ENCODE data around the gene KRIT1. TPM values are rescaled to one million over a fixed set of nuclear protein-coding genes. Genes with fewer than 3 reads are reported as not detected.
"Not testable (repeated sequence)": the region's sequence is repeated elsewhere in the genome, so short reads cannot be mapped to it uniquely, and the experiment has no call there.

KRIT1 gene
- total RNA-seq, 1 donor from 2014 or later, result 59.4 TPM

DNA sequence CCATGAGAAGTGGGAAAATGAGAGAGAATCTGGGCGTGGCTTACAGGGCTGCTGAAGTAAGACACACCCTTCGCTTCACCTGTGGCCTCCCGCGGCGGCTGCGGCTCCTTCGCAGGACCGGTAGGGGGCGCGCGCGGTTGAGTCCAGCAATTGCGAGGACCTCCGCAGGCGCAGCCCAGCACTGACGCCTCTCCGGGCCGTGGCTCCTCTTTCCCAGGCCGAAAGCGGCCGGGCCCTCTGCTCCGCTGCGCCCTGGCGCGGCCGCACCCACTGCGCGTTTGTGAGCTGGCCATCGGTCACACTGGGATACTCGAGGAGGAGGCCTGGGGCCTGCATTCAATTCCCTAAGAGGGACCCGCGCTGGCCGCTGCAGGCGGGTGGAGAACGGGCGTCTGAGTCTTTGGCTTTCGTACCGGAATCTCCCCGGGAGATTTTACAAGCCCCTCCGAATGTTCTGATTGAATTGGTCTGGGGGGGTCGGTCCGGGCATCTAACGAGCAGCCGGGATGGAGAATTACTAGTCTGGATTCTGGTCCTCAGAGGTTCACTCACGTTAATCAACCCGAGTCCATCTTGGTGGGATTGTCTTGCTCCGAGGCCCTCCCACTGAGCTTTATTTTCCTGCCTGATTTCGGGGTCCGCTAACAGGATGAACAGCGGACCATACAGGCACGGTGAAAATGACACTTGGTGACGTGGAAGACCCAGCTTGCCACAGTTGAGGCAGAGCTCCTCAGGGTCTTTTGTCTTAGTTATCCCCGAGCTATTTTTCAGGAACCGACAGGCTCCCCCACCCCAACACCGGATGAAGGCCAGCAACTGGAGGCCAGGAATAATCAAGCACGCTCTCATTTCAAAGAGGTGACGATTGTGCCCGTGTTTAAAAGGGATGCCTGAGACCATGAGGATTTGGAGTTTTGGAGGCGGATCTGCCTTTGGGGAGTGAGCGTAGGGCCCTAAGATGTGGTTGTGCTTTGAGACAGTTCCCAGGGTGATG, 66.5 kb downstream of the KRIT1 start, which contains the start of gene LRRD1:
LRRD1 (minus strand) TSS at position 215 of the 997 bp plus-strand sequence. CDS start 13,940 bp downstream, outside the sequence.
- H3K36me3 Mint-ChIP-seq, result peaks cover 2% of the 10 kb centered on the region
- no peak within 1 kb of the TSS for H3K27ac ChIP-seq
- H3K27me3 ChIP-seq, result peaks cover 12% of the 10 kb centered on the region
- no peak within 1 kb of the TSS for H3K9ac ChIP-seq
- peak within 1 kb of the TSS; percentile 73 for H3K4me3 Mint-ChIP-seq
- H2AFZ ChIP-seq (replicated peaks), result peak within 1 kb of the TSS; percentile 99
- peak; percentile 87 for DNase-seq (ENCODE audit: low spot score)
- H3K27ac Mint-ChIP-seq, result no peak within 1 kb of the TSS
- H3K36me3 ChIP-seq, result no peaks in the 10 kb centered on the region
- peak within 1 kb of the TSS; percentile 79 for H3K4me2 ChIP-seq
- H3K4me1 ChIP-seq, result no peaks in the 10 kb centered on the region
- H3K79me2 ChIP-seq (ENCODE audit: low read depth), result no peaks in the 10 kb centered on the region
- peak within 1 kb of the TSS; percentile 50 for H3K4me3 ChIP-seq
- H4K20me1 ChIP-seq (ENCODE audit: low read depth), result no peaks in the 10 kb centered on the region
- H3K27me3 Mint-ChIP-seq (ENCODE audit: insufficient read depth, low read depth), result no peaks in the 10 kb centered on the region
- peaks cover 11% of the 10 kb centered on the region for H3F3A ChIP-seq (ENCODE audit: low read depth)
- no peaks in the 10 kb centered on the region for H3K4me1 Mint-ChIP-seq
- H3K9me3 ChIP-seq (ENCODE audit: low read depth), result peaks cover 7% of the 10 kb centered on the region
- TF ChIP-seq, protein P1, sequence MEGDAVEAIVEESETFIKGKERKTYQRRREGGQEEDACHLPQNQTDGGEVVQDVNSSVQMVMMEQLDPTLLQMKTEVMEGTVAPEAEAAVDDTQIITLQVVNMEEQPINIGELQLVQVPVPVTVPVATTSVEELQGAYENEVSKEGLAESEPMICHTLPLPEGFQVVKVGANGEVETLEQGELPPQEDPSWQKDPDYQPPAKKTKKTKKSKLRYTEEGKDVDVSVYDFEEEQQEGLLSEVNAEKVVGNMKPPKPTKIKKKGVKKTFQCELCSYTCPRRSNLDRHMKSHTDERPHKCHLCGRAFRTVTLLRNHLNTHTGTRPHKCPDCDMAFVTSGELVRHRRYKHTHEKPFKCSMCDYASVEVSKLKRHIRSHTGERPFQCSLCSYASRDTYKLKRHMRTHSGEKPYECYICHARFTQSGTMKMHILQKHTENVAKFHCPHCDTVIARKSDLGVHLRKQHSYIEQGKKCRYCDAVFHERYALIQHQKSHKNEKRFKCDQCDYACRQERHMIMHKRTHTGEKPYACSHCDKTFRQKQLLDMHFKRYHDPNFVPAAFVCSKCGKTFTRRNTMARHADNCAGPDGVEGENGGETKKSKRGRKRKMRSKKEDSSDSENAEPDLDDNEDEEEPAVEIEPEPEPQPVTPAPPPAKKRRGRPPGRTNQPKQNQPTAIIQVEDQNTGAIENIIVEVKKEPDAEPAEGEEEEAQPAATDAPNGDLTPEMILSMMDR (IDR thresholded peaks at IDR 0.05), result peak; percentile 93
- TF ChIP-seq EZH2 (IDR thresholded peaks at IDR 0.05), result peak; percentile 38
- no peak for TF ChIP-seq EZH2phosphoT487 (IDR thresholded peaks at IDR 0.05)
- H3K9me3 Mint-ChIP-seq, result peaks cover 8% of the 10 kb centered on the region

- Mint-ChIP-seq H3K4me3 (no peak overlapping the region), H3K27ac (no peak overlapping the region), H3K36me3 (peaks cover 2% of the 10 kb centered on the region), H3K27me3 (ENCODE audit: insufficient read depth, low read depth) (no peaks in the 10 kb centered on the region), H3K4me1 (no peaks in the 10 kb centered on the region), H3K9me3 (peaks cover 5% of the 10 kb centered on the region)
- Histone ChIP-seq H2AFZ (replicated peaks) (no peak overlapping the region), H3K4me3 (no peak overlapping the region), H3K9ac (no peak overlapping the region), H3K4me1 (no peaks in the 10 kb centered on the region), H3K79me2 (ENCODE audit: low read depth) (no peaks in the 10 kb centered on the region), H3K27me3 (peaks cover 16% of the 10 kb centered on the region), H4K20me1 (ENCODE audit: low read depth) (no peaks in the 10 kb centered on the region), H3K4me2 (no peak overlapping the region), H3K9me3 (ENCODE audit: low read depth) (no peaks in the 10 kb centered on the region), H3F3A (ENCODE audit: low read depth) (peaks cover 11% of the 10 kb centered on the region), H3K36me3 (no peaks in the 10 kb centered on the region), H3K27ac (no peak overlapping the region)
- TF ChIP-seq EZH2phosphoT487 (IDR thresholded peaks at IDR 0.05) (no peak), EZH2 (IDR thresholded peaks at IDR 0.05) (no peak)
- TF ChIP-seq, protein P1 (IDR thresholded peaks at IDR 0.05), result no peak
- DNase-seq (ENCODE audit: low spot score), result no peak
These were observed 68.4 kb downstream of the KRIT1 start for GRCh38 chr7:92177362-92177761.

GRCh38 chr7:92169529-92169928, 76.2 kb downstream of the KRIT1 start:
- not testable (repeated sequence) for H3K27me3 ChIP-seq; H4K20me1 ChIP-seq (ENCODE audit: low read depth); H3K9me3 ChIP-seq (ENCODE audit: low read depth); H3K79me2 ChIP-seq (ENCODE audit: low read depth); H3K4me2 ChIP-seq; H2AFZ ChIP-seq (replicated peaks); H3K36me3 Mint-ChIP-seq; H3K27ac ChIP-seq; H3K4me3 ChIP-seq; H3K36me3 ChIP-seq; H3F3A ChIP-seq (ENCODE audit: low read depth); H3K4me3 Mint-ChIP-seq; H3K4me1 ChIP-seq; H3K27ac Mint-ChIP-seq; DNase-seq (ENCODE audit: low spot score); H3K9me3 Mint-ChIP-seq; H3K9ac ChIP-seq; H3K27me3 Mint-ChIP-seq (ENCODE audit: insufficient read depth, low read depth); H3K4me1 Mint-ChIP-seq

DNA sequence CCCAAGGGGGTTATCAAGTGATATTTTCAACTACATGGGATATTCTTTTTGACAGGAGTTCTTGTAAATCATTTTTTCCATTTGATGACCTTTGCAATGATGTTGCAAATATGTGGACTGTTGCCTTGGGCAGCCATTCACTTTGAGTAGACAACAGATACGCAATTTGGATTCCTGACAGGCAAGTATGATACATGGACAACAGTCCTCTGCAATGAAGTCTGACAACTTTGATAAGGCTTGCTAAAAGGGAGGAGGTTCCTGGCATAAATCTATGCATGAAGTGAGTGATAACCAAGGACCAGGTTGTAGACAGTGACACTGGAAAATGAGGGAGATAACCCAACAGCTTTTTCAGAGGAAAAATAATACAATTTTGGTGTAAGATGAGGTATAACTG, 84.4 kb downstream of the KRIT1 start:
- Histone ChIP-seq H3K4me2 (no peak overlapping the region), H3F3A (ENCODE audit: low read depth) (no peaks in the 10 kb centered on the region), H3K4me1 (no peaks in the 10 kb centered on the region), H3K79me2 (ENCODE audit: low read depth) (no peaks in the 10 kb centered on the region), H3K4me3 (no peak overlapping the region), H3K27me3 (no peaks in the 10 kb centered on the region), H3K27ac (no peak overlapping the region), H3K9ac (no peak overlapping the region), H2AFZ (replicated peaks) (no peak overlapping the region), H4K20me1 (ENCODE audit: low read depth) (no peaks in the 10 kb centered on the region), H3K9me3 (ENCODE audit: low read depth) (no peaks in the 10 kb centered on the region), H3K36me3 (no peaks in the 10 kb centered on the region)
- Mint-ChIP-seq H3K27me3 (ENCODE audit: insufficient read depth, low read depth) (no peaks in the 10 kb centered on the region), H3K9me3 (no peaks in the 10 kb centered on the region), H3K4me3 (no peak overlapping the region), H3K27ac (no peak overlapping the region), H3K4me1 (no peaks in the 10 kb centered on the region), H3K36me3 (no peaks in the 10 kb centered on the region)
- TF ChIP-seq EZH2 (IDR thresholded peaks at IDR 0.05), result no peak
- no peak for TF ChIP-seq EZH2phosphoT487 (IDR thresholded peaks at IDR 0.05)
- TF ChIP-seq, protein P1 (IDR thresholded peaks at IDR 0.05), result no peak
- DNase-seq (ENCODE audit: low spot score), result no peak
